IMR-90 (cell line): ENCODE data around the gene PET100. TPM values are rescaled to one million over a fixed set of nuclear protein-coding genes. Genes with fewer than 3 reads are reported as not detected.
A peak's percentile ranks its signal among the peaks of the same experiment; 100 is the strongest.

Experiments used
- ATAC-seq: fragments of 200-7000 bp; cut with Tn5 transposase; 2 replicates; pipeline ENCODE4 v1.9.1; 2020; ENCODE audit warnings: low read depth, mild to moderate bottlenecking, moderate library complexity
- BruUV-seq: library from RNA; stranded (reverse); fragments of 400-500 nt; replicated peaks from 2 replicates; lab custom pipeline; 2021; lab: Mats Ljungman, UMichigan
- CTCF ChIA-PET: fragments of 300-600 bp; formaldehyde crosslinking; extraction: SDS; loops from one replicate; lab custom pipeline; 2021; ENCODE audit warnings: antibody characterized with exemption; lab: Yijun Ruan, JAX
- POLR2A ChIA-PET: fragments of 300-600 bp; sonication (Branson Sonifier 250); formaldehyde crosslinking; loops from one replicate; lab custom pipeline; 2022; ENCODE audit warnings: antibody characterized with exemption; ENCODE audit not compliant: unreplicated experiment; lab: Charles Lee
- DNase-seq: peaks from one replicate; pipeline ENCODE4 v3.0.0; 2013
- H2AFZ ChIP-seq: replicated peaks from 2 replicates; pipeline ENCODE3; 2013; ENCODE audit warnings: low read length, mild to moderate bottlenecking; ENCODE audit not compliant: poor library complexity
- H2AK5ac ChIP-seq: 2 replicates; pipeline ENCODE4 v1.6.1; 2013; ENCODE audit warnings: low read depth, low read length, inconsistent platforms
- H2AK9ac ChIP-seq: replicated peaks from 2 replicates; pipeline ENCODE3; 2013; ENCODE audit warnings: mild to moderate bottlenecking, low read depth, low read length, moderate library complexity; ENCODE audit not compliant: poor library complexity
- H2BK120ac ChIP-seq: 2 replicates; pipeline ENCODE4 v1.6.1; 2013; ENCODE audit warnings: low read depth, low read length, inconsistent platforms
- H2BK15ac ChIP-seq: 3 replicates; pipeline ENCODE4 v1.6.1; 2013; ENCODE audit warnings: low read depth, low read length, inconsistent platforms
- H2BK20ac ChIP-seq: 2 replicates; pipeline ENCODE4 v1.6.1; 2013; ENCODE audit warnings: low read depth, mild to moderate bottlenecking, inconsistent platforms, low read length, moderate library complexity
- H2BK5ac ChIP-seq: 2 replicates; pipeline ENCODE4 v1.6.1; 2013; ENCODE audit warnings: mild to moderate bottlenecking, low read depth, low read length, inconsistent platforms; ENCODE audit not compliant: poor library complexity, severe bottlenecking
- H3K14ac ChIP-seq: replicated peaks from 2 replicates; pipeline ENCODE4 v1.6.1; 2013; ENCODE audit warnings: low read depth, low read length, inconsistent platforms
- H3K18ac ChIP-seq: 2 replicates; pipeline ENCODE4 v1.6.1; 2013; ENCODE audit warnings: low read depth, low read length, control low read depth
- H3K23ac ChIP-seq: 2 replicates; pipeline ENCODE4 v1.6.1; 2013; ENCODE audit warnings: low read depth, low read length, inconsistent platforms
- H3K27ac ChIP-seq: 2 replicates; pipeline ENCODE4 v1.5.1; 2013; ENCODE audit warnings: mild to moderate bottlenecking, control low read depth, low read length; ENCODE audit not compliant: insufficient read depth
- H3K27me3 ChIP-seq: 2 replicates; pipeline ENCODE4 v1.6.1; 2013; ENCODE audit warnings: low read length; ENCODE audit not compliant: control insufficient read depth, insufficient read depth
- H3K36me3 ChIP-seq: 2 replicates; pipeline ENCODE4 v1.6.1; 2013; ENCODE audit warnings: low read length, mixed read lengths; ENCODE audit not compliant: control insufficient read depth, insufficient read depth
- H3K4ac ChIP-seq: 2 replicates; pipeline ENCODE4 v1.6.1; 2013; ENCODE audit warnings: low read depth, low read length, inconsistent platforms
- H3K4me1 ChIP-seq: 2 replicates; pipeline ENCODE4 v1.6.1; 2013; ENCODE audit warnings: low read length, mixed read lengths; ENCODE audit not compliant: control insufficient read depth, insufficient read depth
- H3K4me2 ChIP-seq: 2 replicates; pipeline ENCODE4 v1.6.1; 2013; ENCODE audit warnings: low read depth, mild to moderate bottlenecking, control low read depth, low read length, moderate library complexity
- H3K4me3 ChIP-seq: 2 replicates; pipeline ENCODE4 v1.5.1; 2013; ENCODE audit warnings: low read depth, mild to moderate bottlenecking, control low read depth, low read length, moderate library complexity; ENCODE audit not compliant: insufficient read depth
- H3K56ac ChIP-seq: 2 replicates; pipeline ENCODE4 v1.6.1; 2013; ENCODE audit warnings: low read length, inconsistent platforms; ENCODE audit not compliant: insufficient read depth; ENCODE audit errors: extremely low read depth
- H3K79me1 ChIP-seq, 2 experiments: 2 replicates each; pipeline ENCODE4 v1.6.1; 2013; ENCODE audit warnings: low read length in 2 of 2, inconsistent platforms in 1 of 2, low read depth in 1 of 2
- H3K9ac ChIP-seq: 2 replicates; pipeline ENCODE4 v1.6.1; 2013; ENCODE audit warnings: low read depth, low read length, control low read depth
- H3K9me1 ChIP-seq: 2 replicates; pipeline ENCODE4 v1.6.1; 2013; ENCODE audit warnings: low read length, inconsistent platforms; ENCODE audit not compliant: insufficient read depth
- H3K9me3 ChIP-seq: 2 replicates; pipeline ENCODE4 v1.6.1; 2013; ENCODE audit warnings: low read length; ENCODE audit not compliant: control insufficient read depth, insufficient read depth
- H4K20me1 ChIP-seq: 2 replicates; pipeline ENCODE4 v1.6.1; 2013; ENCODE audit warnings: low read length, inconsistent platforms; ENCODE audit not compliant: insufficient read depth
- H4K5ac ChIP-seq: 2 replicates; pipeline ENCODE4 v1.6.1; 2013; ENCODE audit warnings: mild to moderate bottlenecking, low read depth, low read length, control low read depth
- H4K8ac ChIP-seq, 2 experiments: 2 replicates each; pipeline ENCODE4 v1.6.1; 2013; ENCODE audit warnings: low read depth in 2 of 2, low read length in 2 of 2, control low read depth in 1 of 2, inconsistent platforms in 1 of 2
- H4K91ac ChIP-seq: 2 replicates; pipeline ENCODE4 v1.6.1; 2013; ENCODE audit warnings: low read depth, low read length, inconsistent platforms; ENCODE audit not compliant: insufficient read depth
- MXI1 ChIP-seq: IDR thresholded peaks from 2 replicates; pipeline ENCODE4 v1.6.1; 2012; ENCODE audit warnings: low read depth, mild to moderate bottlenecking, low read length, moderate library complexity, borderline replicate concordance
- NFE2L2 ChIP-seq: fragments of 150-350 bp; IDR thresholded peaks from 2 replicates; pipeline ENCODE4 v1.6.1; 2016; ENCODE audit warnings: low read depth, mild to moderate bottlenecking, low read length
- RAD21 ChIP-seq: IDR thresholded peaks from 2 replicates; pipeline ENCODE4 v1.6.1; 2012; ENCODE audit warnings: low read length, improper control_type of control experiment
- WGBS, 2 experiments: methylation state at CpG; one replicate each; pipeline versions ENCODE4 v1.1.5 to v1.1.7; 2013; ENCODE audit warnings: missing lambda C conversion rate in 2 of 2; ENCODE audit not compliant: insufficient read length in 1 of 2; ENCODE audit errors: extremely low coverage in 2 of 2; 5-methylcytosine and 5-hydroxymethylcytosine counted together
- dilution Hi-C: fragments of 300-500 bp; cut with HindIII; formaldehyde crosslinking; loops from one replicate; pipeline ENCODE4 v1.14.3; 2018; ENCODE audit warnings: low sequenced_read_pairs; ENCODE audit not compliant: unreplicated experiment
- in situ Hi-C: fragments of 300-500 bp; cut with MboI; formaldehyde crosslinking; loops from 3 replicates; pipeline ENCODE4 v1.14.3; 2019; ENCODE audit warnings: low sequenced_read_pairs, inconsistent platforms, mixed read lengths
- intact Hi-C: fragments of 100-400 bp; cut with micrococcal nuclease; formaldehyde crosslinking; loops from 2 replicates; pipeline ENCODE4 v1.10.0; 2022
- polyA plus RNA-seq, 3 experiments: library from polyadenylated mRNA; depleted of rRNA; stranded (reverse); fragments of >200 nt; gene quantifications; 2 replicates each; pipeline ENCODE4 v1.2.3, GENCODE V29; 2012; ENCODE audit warnings: low replicate concordance in 1 of 3
- total RNA-seq: library from RNA; depleted of rRNA; stranded (reverse); fragments of >200 nt; gene quantifications from 2 replicates; pipeline ENCODE4 v1.2.3, GENCODE V29; 2012
- TF ChIP-seq, protein P1 (sequence below): conservative IDR thresholded peaks from 2 replicates; pipeline ENCODE4 v1.5.1; 2012; ENCODE audit warnings: mild to moderate bottlenecking, low read depth, low read length, improper control_type of control experiment

Gene PET100
- total and polyA plus RNA-seq, 2 of the 4 experiments (the other 2 are of a cell fraction) = 1.4 to 31.4 TPM

- no peak overlapping the region for H3K9ac ChIP-seq
- H2BK120ac ChIP-seq = no peak overlapping the region
- no peak overlapping the region for H2BK5ac ChIP-seq
- H3K14ac ChIP-seq = no peak overlapping the region
- no peak overlapping the region for H4K5ac ChIP-seq
- intact Hi-C loops (no loop called here), dilution Hi-C loops (no loop called here), in situ Hi-C loops (no loop called here)
- H3K23ac ChIP-seq = no peak overlapping the region
- H3K4me2 ChIP-seq = no peak overlapping the region
- H3K79me1 ChIP-seq = no peaks in the 10 kb centered on the region
- no peak overlapping the region for H3K27ac ChIP-seq
- no peaks in the 10 kb centered on the region for H4K20me1 ChIP-seq
- peak overlapping the region; percentile 55 for H2AK9ac ChIP-seq
- no peak overlapping the region for H2BK15ac ChIP-seq
- no peak overlapping the region for H3K18ac ChIP-seq
- POLR2A ChIA-PET = no interaction called here
- no peak overlapping the region for H2BK20ac ChIP-seq
- H3K4me1 ChIP-seq = no peaks in the 10 kb centered on the region
- H4K91ac ChIP-seq = no peak overlapping the region
- peaks cover 39% of the 10 kb centered on the region for H3K27me3 ChIP-seq
- H3K4ac ChIP-seq = no peak overlapping the region
- no peak overlapping the region for H3K4me3 ChIP-seq
- BruUV-seq = no TSS peak
- CTCF ChIA-PET = no interaction called here
- no peak overlapping the region for H2AK5ac ChIP-seq
- no peak overlapping the region for H3K56ac ChIP-seq
- H3K9me1 ChIP-seq = no peaks in the 10 kb centered on the region
- WGBS, 2 experiments = 0% methylated on average over 31 of the region's 70 CpGs; no CpG with 5 or more reads in 1 of the 2 experiments
- TF ChIP-seq RAD21 (no peak), NFE2L2 (no peak), MXI1 (no peak)
- TF ChIP-seq, protein P1, sequence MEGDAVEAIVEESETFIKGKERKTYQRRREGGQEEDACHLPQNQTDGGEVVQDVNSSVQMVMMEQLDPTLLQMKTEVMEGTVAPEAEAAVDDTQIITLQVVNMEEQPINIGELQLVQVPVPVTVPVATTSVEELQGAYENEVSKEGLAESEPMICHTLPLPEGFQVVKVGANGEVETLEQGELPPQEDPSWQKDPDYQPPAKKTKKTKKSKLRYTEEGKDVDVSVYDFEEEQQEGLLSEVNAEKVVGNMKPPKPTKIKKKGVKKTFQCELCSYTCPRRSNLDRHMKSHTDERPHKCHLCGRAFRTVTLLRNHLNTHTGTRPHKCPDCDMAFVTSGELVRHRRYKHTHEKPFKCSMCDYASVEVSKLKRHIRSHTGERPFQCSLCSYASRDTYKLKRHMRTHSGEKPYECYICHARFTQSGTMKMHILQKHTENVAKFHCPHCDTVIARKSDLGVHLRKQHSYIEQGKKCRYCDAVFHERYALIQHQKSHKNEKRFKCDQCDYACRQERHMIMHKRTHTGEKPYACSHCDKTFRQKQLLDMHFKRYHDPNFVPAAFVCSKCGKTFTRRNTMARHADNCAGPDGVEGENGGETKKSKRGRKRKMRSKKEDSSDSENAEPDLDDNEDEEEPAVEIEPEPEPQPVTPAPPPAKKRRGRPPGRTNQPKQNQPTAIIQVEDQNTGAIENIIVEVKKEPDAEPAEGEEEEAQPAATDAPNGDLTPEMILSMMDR = no peak
- no peaks in the 10 kb centered on the region for H3K9me3 ChIP-seq
- no peak overlapping the region for H2AFZ ChIP-seq
- DNase-seq (no peak), ATAC-seq (no peak)
- no peak overlapping the region for H4K8ac ChIP-seq
- no peaks in the 10 kb centered on the region for H3K36me3 ChIP-seq
Measured at GRCh38 chr19:7596211-7596937, 33.2 kb upstream of the PET100 start.
